NOMO-1 (cell line): ENCODE results near the gene CDKN2B-AS1.

ENCODE experiments used
- DNase-seq, 2 experiments: peaks; one replicate each; lab custom pipeline; 2025; ENCODE audit not compliant: unreplicated experiment in 2 of 2; lab: John Stamatoyannopoulos, UW

Gene CDKN2B-AS1

DNA sequence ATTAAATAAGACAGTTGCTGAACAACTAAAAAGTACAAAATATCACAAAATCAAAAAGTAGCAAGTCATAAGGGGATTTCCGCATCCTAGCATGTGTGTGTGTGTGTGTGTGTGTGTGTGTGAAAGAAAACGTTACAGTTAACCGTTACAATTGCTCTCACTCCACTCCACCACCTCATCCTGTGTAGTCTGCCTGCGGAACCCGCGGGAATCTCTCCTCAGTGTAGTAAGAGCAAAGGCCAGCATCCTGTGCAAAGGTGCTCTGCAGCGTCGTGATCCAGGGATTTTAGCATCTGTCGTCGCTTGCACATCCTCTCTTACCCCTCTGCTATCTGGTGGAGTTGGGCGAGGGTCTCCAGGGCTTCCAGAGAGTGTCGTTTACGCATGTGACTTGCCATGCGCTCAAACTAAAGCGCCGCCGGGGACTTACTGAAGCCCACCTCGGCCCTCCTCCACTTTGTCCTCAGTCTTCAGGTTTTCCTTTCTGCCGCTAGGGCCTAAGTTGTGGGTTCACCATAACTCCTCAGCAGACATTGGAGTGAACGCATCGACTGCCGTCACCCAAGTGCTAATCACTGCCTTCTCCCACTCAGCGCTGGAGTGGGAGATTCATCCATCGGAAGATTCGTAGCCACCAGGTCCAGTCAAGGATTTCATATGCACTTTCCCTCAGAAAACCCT, 10.6 kb downstream of the CDKN2B-AS1 start:
- DNase-seq = no peak

DNA sequence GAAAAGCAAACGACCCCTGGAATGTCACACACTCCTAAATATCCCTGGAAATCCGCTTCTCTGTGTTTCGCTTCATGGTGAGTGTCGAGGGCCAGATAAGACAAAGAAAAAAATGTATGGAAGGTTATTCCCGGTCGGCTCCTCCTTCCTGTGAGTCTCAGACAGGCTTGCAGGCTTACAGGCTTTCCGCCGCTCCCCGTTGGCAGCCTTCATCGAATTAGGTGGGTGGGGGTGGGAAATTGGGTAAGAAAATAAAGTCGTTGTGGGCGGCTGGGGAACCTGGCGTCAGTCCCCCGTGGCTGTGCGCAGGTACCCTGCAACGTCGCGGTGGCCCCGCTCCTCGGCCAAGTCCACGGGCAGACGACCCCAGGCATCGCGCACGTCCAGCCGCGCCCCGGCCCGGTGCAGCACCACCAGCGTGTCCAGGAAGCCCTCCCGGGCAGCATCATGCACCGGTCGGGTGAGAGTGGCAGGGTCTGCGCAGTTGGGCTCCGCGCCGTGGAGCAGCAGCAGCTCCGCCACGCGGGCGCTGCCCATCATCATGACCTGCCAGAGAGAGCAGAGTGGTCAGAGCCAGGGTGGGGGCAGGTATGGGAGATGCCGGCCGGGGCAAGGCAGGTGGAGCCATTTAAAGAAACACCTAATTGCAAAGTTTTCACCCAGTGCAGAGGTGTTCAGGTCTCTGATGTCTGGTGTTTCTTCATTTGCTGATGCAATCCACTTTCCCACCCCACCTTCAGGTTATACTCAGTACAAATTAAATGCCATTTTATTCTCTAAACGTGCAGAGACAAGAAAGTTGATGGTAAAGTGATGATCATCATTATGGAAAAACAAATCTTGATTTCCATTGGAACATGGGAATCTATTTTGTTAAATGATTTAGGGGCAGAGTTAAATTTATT, 11.4 kb downstream of the CDKN2B-AS1 start:
- DNase-seq = no peak

DNA sequence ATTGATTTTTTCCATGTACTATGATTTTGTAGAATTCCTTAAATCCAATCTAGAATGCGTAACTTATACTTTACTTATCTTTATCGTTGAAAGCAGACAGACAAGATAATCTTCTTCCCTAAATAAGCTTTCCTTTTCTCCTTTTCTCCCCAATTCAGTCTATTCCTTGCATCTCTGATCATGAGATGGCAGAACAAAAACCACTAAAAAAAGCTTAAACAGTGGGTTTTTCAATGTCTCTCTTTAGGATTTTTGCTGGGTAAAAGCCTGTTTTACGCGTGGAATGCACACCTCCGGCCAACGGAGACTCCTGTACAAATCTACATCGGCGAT, 13.8 kb downstream of the CDKN2B-AS1 start:
- DNase-seq = no peak

DNA sequence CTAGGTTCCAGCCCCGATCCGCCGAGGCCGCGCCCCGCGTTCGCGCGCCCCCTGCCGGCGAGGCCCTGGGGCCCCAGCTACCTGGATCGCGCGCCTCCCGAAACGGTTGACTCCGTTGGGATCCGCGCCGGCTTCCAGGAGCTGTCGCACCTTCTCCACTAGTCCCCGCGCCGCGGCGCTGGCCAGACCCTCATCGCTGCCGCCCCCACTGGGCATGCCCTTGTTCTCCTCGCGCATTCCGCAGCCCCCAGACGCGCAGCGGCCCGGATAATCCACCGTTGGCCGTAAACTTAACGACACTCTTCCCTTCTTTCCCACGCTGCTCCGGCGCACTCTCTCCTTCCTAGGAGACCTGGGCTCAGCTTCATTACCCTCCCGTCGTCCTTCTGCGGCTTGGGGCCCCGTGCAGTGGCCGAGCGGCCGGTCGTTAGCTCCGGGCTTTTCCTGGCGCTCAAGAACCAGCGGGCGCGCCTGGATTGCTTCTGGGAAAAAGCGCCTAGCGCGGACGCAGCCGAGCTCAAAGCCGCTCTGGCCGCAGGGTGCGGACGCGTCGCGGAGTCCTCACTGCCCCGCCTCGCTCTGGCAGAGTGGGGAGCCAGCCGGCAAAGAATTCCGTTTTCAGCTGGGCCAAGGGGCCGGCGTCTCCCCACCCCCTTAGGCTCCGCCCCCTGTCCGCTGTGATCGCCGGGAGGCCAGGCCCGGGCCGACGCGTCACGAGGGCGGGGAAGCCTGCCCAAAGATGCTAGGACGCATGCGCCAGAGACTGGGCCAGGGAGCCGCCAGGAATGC, 14.3 kb downstream of the CDKN2B-AS1 start, which contains the start of gene CDKN2B:
CDKN2B (minus strand) TSS at position 589 of the 789 bp plus-strand sequence; CDS start at position 237, 352 bp downstream.
- no peak for DNase-seq

DNA sequence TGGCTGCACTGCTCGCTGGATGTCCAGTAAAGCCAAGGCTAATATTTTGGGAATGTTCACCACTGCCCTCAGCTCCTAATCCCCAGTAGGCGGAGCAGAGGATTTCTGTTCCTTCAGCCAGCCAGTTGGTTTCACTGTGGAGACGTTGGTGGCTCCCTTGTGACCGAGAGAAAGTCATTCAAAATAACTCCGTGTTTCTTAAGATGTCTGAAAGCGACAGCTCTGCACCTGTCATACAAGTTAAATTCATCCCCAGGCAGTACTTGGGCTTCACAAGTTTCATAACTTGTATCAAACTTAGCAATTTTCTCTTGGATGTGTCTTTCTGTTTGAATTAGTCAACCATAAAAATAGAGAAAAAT, 14.9 kb downstream of the CDKN2B-AS1 start:
- no peak for DNase-seq

DNA sequence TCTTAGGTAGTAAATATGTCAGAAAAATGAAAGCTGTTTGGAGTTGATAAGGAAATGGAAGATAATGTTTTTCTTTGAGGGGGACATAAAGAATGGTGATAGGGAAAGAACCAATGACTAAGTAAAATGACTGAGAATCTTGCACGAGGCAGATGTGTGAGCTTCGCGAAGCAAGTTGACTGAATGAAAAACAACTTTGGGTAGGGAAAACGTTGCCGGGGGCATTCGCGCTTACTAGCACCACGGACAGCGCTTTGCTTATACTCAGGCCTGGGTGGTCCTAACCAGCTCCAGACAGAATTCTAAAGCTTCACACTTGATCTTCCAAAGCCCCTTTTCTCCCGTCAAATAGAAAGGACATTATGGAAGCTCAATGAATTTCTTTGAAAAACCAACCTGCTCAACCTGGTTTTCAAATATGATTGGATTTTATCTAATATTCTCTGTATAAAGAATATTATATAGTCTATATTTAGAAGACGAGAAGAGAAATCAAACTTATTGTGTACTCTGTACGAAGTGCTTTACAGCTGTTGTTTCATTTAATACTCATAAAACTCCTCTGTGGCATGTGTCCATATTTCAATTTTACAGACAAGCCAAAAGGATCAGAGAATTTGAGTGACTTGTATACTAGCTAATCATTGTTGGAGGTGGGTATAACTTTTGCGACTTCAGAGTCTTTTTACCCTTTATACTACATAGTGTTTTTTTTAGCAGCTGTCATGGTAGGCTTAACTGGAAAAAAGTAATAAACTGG, 16.5 kb downstream of the CDKN2B-AS1 start:
- no peak for DNase-seq

DNA sequence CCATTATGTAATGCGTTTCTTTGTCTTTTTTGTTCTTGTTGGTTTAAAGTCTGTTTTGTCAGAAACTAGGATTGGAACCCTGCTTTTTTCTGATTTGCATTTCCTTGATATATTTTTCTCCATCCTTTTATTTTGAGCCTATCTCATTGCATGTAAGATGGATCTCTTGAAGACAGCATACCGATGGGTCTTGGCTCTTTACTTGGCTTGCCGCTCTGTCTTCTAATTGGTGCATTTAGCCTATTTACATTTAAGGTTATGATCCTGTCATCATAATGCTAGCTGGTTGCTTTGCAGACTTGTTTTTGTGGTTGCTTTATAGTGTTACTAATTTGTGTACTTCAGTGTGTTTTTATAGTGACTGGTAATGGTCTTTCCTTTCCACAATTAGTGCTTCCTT, 27.8 kb downstream of the CDKN2B-AS1 start:
- no peak for DNase-seq

DNA sequence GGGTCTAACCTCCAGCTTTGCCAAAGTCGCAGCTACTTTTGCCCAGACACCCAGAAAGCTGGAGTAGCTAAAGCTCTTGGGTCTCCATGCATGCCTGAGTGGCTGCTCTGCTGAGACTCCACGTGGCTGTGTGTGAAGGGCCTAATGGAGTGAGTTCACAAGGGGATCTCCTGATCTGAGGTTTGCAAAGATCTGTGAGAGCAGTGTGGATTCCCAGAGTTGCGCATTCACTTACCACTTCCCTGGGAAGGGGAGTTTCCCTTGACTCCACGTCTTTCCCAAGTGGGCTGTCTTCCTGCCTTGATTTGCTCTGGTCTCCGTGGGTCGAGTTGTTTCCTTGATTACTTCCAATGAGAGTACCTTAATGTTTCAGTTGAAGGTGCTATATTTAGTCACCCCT, 32.1 kb downstream of the CDKN2B-AS1 start:
- DNase-seq = no peak

DNA sequence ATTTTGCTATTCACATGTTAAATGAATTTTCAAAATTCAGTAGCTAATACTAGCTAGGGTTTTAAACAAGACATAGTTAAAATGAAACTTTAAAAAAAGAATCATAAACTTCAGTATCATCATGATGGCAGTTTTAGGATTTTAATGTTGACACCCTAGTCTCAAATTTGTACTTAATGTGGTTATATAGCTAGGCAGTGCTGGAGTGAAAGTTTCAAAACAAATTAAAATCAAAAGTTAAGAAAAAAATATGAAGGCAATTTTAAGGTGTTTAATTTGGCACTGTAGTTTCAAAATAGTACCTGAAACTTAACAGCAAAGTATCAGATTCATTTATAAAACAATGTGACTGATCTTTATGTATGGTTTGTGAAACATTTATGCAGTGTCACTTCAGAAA, 33.8 kb downstream of the CDKN2B-AS1 start:
- DNase-seq = no peak

DNA sequence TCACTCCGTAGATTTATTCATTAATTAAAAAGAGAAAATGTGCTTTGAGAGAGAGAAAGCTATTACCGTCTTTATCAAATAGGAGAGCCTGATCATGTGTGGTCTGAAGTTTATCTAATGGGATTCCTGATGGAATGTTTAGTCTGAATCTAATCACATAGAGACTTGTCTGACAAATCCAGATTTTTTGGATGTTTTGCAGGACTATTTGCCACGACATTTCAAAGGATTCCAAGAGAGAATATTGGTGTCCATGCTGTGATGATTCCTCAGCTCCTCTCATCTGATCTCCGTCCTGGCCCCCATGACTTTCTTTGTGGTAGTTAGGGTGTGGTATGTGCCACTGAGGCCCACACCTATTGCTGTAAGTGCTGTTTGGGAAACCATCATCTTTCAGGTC, 34.6 kb downstream of the CDKN2B-AS1 start:
- no peak for DNase-seq

DNA sequence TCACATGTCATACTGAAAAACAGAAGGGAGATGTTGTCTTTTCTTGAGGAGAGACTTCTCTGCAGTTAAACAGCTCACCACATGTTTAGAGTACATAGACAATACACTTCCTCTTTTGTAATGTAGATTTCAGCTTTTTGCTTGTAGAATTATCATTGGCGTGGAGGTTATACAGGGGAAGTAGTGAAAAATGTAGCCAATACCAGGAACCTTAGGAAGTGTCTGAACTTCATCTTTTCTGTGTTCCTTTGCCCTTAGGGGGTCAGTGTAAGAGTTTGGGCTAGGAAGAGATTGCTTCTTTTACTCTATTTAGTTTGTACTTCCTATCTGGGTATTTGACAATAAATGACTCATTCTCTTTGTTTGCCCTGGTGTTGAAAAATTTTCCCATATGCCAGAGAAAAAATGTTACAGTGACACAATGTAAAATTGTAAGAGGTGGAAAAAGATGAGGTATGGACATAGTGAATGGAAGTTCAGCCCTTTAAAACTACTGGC, 35.6 kb downstream of the CDKN2B-AS1 start:
- no peak for DNase-seq

DNA sequence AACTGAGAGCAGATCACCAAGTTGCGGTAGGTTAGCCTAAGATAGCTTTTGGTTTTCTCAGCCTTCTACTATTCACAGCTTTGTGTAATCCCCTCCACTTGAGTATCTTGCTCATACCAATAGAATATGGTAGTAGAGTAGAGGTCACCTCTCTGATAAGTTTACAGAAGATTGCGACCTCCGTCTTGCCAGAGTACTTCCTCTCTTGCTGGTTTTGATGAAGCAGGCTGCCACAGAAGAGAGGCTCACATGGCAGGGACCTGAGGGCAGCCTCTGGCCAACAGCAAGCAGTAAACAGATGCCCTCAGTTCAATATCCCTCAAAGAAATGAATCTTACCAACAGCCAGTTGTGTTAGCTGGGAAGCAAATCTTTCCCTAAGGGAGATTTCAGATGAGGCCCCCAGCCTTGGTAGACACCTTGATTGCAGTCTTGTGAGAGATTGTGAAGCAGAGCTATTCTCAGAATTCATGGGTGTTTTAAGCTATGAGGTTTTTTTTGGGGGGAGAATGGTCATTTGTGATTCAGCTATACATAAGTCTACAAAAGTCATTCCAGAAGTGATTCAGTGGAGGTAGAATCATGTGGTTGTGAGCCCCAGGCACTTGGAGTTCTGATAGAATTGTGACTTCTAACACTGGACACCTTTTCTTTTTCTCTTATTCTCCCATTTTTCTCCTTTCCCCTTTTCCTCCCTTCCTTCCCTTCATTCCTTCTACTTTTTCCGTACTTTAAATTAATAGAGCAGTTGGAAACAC, 37.2 kb downstream of the CDKN2B-AS1 start:
- no peak for DNase-seq

DNA sequence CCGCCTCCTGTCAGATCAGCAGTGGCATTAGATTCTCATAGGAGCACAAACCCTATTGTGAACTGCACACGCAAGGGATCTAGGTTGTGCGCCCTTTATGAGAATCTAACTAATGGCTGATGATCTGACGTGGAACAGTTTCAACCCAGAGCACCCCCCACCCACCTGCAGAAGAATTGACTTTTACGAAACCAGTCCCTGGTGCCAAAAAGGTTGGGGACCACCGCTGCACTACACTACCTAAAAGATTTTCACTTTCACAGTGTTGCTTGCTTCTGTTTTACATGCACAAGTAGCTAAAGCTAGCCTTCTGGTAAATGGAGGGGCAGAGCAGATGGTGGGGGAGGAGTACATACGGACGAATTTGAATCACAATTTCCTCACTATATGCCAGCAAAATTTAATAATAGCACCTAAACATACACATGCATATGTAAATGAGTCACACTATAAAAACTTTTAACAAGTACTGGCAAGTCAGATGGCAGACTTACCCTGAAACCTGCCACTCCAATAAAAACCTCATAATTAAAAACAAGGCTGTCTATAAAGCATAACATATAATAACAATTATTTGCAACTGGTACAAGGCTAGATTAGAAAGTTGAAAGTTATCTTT, 38.5 kb downstream of the CDKN2B-AS1 start:
- DNase-seq = no peak

DNA sequence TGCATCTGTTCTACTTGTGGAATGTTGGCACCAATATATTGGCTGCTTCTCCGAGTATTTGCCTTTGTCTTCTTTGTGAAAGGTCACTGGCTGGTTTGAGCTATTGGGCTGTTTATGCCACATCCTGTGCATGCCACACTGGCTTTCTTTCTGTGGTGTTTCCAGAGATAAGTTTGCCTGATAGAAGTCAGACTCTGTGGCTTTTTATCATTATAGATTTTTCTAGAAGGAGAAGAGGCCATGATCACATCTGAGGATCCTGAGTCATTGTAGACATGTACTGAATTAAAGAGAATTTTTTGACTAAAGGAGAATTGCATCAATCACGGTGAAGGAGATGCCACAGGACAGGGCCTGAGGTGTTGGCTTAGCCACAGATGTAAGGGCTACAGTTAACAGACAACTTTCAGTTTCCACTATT, 41.0 kb downstream of the CDKN2B-AS1 start:
- no peak for DNase-seq

DNA sequence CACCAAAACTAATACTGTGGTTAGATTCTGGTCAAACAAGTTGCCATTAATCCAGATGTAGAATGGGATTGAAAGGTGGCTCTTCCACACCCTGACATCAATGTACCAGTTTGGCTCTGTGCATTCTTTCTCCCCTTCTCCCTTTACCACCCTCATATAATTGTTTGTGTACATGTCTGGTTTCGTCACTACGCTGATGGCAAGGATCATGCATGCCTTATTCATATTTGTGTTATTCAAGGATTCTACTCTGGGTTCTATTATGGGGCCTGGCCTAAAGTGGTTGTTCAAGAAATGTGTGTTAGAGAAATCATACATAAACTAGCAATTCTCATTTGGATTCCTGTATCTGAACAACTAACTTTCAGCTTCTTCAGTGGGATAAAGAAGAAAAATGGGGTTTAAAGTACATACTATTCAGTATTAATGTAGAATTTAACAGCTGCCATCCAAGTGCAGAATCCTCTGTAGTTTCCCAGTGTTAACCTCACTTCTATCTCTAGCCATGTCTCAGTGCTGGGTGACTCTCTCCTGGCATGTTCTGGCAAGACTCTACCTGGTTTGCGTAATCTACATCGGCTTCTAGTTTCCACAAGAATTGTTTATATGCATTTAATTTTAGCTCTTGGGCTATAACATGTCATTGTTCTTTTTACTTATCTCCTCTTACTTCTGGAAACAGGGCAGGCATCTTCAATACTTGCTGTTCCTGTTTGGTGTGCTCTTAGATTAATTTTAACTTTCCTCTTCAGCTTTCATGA, 42.5 kb downstream of the CDKN2B-AS1 start:
- DNase-seq = no peak

DNA sequence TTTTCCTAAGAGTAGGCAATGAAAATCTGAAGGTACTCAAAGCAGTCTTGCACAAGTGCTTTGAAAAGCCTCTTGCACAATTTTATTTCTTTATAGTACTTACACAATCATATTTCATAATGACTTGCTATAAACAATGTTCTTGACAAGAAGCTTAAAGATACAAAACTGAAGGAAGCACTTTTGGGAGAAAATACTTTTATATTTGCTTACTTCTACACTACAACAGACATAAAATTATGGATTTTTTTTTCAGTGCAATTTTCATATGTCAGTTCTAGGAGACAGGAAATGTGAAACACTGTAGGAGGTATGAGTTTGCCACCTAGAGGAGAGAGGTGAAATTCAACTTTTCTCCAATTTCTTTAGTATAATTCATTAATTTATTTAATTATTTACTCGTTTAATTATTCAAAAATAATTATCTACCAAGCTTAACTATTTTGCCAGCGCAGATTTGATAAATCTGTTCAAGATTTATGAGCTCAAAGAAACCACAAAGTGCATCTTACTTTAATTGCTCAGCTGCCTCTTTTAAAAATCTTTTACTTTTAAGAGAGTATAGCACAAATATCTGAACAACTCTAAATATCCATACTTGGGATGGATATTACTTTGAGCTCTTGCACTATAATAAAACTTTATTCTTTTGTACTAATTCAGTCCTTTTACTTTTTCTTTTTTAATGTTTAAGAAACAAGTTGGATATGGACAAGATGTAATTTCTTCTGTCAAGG, 43.5 kb downstream of the CDKN2B-AS1 start:
- no peak for DNase-seq

DNA sequence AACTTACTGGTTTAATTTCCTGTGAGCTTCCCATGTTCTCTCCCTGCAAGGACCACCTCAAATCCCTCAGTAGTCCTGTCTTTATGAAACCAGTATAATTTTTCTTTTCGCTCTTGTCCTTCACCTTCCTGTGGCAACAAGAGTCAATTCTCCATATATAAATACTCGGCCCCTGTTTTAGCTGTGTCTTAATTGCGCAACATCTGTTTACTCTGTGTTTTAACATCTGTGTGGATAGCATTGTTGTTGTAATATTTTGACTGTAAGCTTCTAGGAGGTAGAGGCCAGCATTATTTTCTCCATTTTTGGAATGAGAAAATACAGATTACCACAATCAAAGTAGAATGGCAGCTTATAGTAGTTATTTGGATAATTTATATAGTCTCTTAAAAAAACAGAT, 44.7 kb downstream of the CDKN2B-AS1 start:
- DNase-seq = no peak

DNA sequence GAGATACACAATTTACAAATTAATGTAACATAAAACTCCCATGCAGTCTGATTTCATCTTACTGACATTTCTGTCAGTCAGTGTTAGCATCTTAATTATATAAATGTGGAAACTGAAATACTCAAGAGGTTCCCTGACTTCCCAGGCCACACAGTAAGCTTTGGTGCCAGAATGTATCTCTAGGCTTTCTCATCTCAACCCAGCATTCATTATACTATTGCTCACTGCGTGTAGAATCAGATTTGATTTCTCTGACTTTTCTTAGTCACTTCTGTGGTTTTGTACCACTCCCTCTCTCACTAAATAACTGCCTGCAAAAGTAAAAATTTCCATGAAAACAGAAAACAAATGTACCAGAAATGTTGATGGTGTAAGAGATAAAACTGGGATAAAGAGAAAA, 46.2 kb downstream of the CDKN2B-AS1 start:
- DNase-seq = no peak
